Measurements from ENCODE around the gene GLDC. TPM values are rescaled to one million over a fixed set of nuclear protein-coding genes. Genes with fewer than 3 reads are reported as not detected.

GLDC gene
- total and polyA plus RNA-seq, 2 donors (not counting 1 experiment from before 2014, with no cell fraction given): 0.71 to 0.86 TPM

DNA sequence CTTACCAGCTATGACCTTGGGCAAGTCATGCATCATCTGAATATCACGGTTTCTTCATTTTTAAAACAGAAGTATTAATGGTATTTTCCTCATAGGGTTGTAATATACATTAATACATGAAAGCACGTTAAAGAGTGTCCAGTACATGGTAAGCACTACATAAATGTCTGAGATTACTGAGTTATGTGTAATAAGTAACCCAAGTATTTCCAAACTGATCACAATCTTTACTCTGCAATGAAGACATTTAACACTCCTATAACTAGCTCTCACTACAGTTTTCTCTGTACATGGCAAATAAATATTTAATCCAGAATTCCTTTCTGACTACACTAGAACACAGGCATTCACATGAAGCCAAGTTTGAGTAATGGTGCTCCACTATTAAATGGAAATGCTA, 4.0 kb downstream of the GLDC start:
- no peak overlapping the region for H3K27ac ChIP-seq (ENCODE audit: low read length in 2 of 2)
- DNase-seq: no peak
- Mint-ChIP-seq H3K4me3 (no peak overlapping the region), H3K27me3 (peaks cover 56% of the 10 kb centered on the region), H3K4me1 (peaks cover 35% of the 10 kb centered on the region), H3K9me3 (ENCODE audit: insufficient read depth) (no peaks in the 10 kb centered on the region), H3K27ac (no peak overlapping the region)
- ChIA-PET POLR2A (no interaction called here), CTCF (interaction anchor here (0.5 to 0.6 kb wide), 3 partner anchors 38 to 286 kb away, joined by 3 to 5 read pairs (median 4); no protein-coding TSS in a partner anchor)
- H2AFZ ChIP-seq (ENCODE audit: insufficient read depth, low read depth, low read length, poor library complexity, severe bottlenecking): no peak overlapping the region
- no CpG with 5 or more reads among the region's 2 CpGs for WGBS (ENCODE audit: insufficient coverage)
- H3K4me2 ChIP-seq (replicated peaks; ENCODE audit: low read depth, low read length, poor library complexity, severe bottlenecking): no peak overlapping the region
- H3K27me3 ChIP-seq (replicated peaks in 1 of 4; ENCODE audit: control extremely low read depth in 1 of 4, control insufficient read depth in 3 of 4, insufficient read depth in 4 of 4, low read length in 3 of 4): peaks cover 0 to 40% (median 24%) of the 10 kb centered on the region in 4 experiments
- H3K36me3 ChIP-seq (replicated peaks in 1 of 2; ENCODE audit: control extremely low read depth in 1 of 2, control insufficient read depth in 1 of 2, extremely low read depth in 1 of 2, insufficient read depth in 2 of 2, low read length in 1 of 2): no peaks in the 10 kb centered on the region
- H4K20me1 ChIP-seq (ENCODE audit: control insufficient read depth, insufficient read depth, low read length, poor library complexity, severe bottlenecking): no peaks in the 10 kb centered on the region
- no peaks in the 10 kb centered on the region for H3K79me2 ChIP-seq (ENCODE audit: control insufficient read depth, insufficient read depth, low read length)
- H3K9me3 ChIP-seq (ENCODE audit: control extremely low read depth in 1 of 3, control insufficient read depth in 2 of 3, insufficient read depth in 1 of 3, low read length in 2 of 3): no peaks in the 10 kb centered on the region
- TF ChIP-seq, protein P1, sequence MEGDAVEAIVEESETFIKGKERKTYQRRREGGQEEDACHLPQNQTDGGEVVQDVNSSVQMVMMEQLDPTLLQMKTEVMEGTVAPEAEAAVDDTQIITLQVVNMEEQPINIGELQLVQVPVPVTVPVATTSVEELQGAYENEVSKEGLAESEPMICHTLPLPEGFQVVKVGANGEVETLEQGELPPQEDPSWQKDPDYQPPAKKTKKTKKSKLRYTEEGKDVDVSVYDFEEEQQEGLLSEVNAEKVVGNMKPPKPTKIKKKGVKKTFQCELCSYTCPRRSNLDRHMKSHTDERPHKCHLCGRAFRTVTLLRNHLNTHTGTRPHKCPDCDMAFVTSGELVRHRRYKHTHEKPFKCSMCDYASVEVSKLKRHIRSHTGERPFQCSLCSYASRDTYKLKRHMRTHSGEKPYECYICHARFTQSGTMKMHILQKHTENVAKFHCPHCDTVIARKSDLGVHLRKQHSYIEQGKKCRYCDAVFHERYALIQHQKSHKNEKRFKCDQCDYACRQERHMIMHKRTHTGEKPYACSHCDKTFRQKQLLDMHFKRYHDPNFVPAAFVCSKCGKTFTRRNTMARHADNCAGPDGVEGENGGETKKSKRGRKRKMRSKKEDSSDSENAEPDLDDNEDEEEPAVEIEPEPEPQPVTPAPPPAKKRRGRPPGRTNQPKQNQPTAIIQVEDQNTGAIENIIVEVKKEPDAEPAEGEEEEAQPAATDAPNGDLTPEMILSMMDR (IDR thresholded peaks at IDR 0.05): no peak
- TF ChIP-seq EZH2 (IDR thresholded peaks at IDR 0.05; ENCODE audit: borderline replicate concordance, insufficient read depth, low read depth, low read length, poor library complexity, severe bottlenecking): no peak
- H3K9ac ChIP-seq (ENCODE audit: low read length): no peak overlapping the region
- H3K4me3 ChIP-seq (ENCODE audit: control extremely low read depth in 1 of 5, extremely low read depth in 1 of 5, insufficient read depth in 1 of 5, low read depth in 2 of 5, low read length in 4 of 5): no peak overlapping the region
- intact Hi-C loops (cut with micrococcal nuclease): no loop called here
- H3K4me1 ChIP-seq (ENCODE audit: control insufficient read depth in 2 of 2, insufficient read depth in 2 of 2, low read length in 2 of 2): peaks cover 21 to 23% of the 10 kb centered on the region in 2 donors
- no peak for ATAC-seq (ENCODE audit: low read depth)

DNA sequence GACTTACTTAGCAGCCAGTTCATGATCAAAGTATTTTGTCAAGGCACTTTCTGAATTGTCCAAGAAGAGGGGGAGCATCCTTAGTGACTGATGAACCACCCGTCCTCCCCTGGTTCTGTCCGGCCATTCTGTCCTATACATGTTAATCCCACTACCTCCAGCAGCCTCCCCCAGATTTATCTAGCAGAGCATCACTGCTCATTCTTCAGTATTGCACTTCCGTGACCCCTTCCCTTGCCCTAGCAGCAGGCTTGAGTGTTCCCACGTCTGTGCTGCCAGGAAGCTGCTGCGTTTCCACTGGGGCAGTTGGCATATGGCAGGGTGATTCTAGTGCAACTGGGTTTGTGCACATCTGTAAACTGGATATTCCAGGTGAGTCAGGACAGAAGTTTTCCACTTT, 4.5 kb downstream of the GLDC start:
- H3K9me3 ChIP-seq (ENCODE audit: control extremely low read depth in 1 of 3, control insufficient read depth in 2 of 3, insufficient read depth in 1 of 3, low read length in 2 of 3): no peaks in the 10 kb centered on the region
- DNase-seq (no peak), ATAC-seq (ENCODE audit: low read depth) (no peak)
- no peak overlapping the region for H3K4me2 ChIP-seq (replicated peaks; ENCODE audit: low read depth, low read length, poor library complexity, severe bottlenecking)
- H3K9ac ChIP-seq (ENCODE audit: low read length): no peak overlapping the region
- ChIA-PET CTCF (interaction anchor here (0.5 kb wide), 1 partner anchor 37 kb away, joined by 3 read pairs; no protein-coding TSS in a partner anchor), POLR2A (interaction anchor here (0.6 kb wide), 2 partner anchors 9 to 613 kb away, joined by 4 to 6 read pairs; no protein-coding TSS in a partner anchor)
- peaks cover 0 to 40% (median 24%) of the 10 kb centered on the region in 4 experiments for H3K27me3 ChIP-seq (replicated peaks in 1 of 4; ENCODE audit: control extremely low read depth in 1 of 4, control insufficient read depth in 3 of 4, insufficient read depth in 4 of 4, low read length in 3 of 4)
- no peaks in the 10 kb centered on the region for H4K20me1 ChIP-seq (ENCODE audit: control insufficient read depth, insufficient read depth, low read length, poor library complexity, severe bottlenecking)
- 94% methylated on average over 5 of the region's 5 CpGs for WGBS (ENCODE audit: insufficient coverage)
- intact Hi-C loops (cut with micrococcal nuclease): no loop called here
- H3K79me2 ChIP-seq (ENCODE audit: control insufficient read depth, insufficient read depth, low read length): no peaks in the 10 kb centered on the region
- Mint-ChIP-seq H3K27ac (no peak overlapping the region), H3K9me3 (ENCODE audit: insufficient read depth) (no peaks in the 10 kb centered on the region), H3K4me3 (no peak overlapping the region), H3K4me1 (peaks cover 31% of the 10 kb centered on the region), H3K27me3 (peaks cover 52% of the 10 kb centered on the region)
- H2AFZ ChIP-seq (ENCODE audit: insufficient read depth, low read depth, low read length, poor library complexity, severe bottlenecking): no peak overlapping the region
- H3K4me1 ChIP-seq (ENCODE audit: control insufficient read depth in 2 of 2, insufficient read depth in 2 of 2, low read length in 2 of 2): peaks cover 21 to 23% of the 10 kb centered on the region in 2 donors
- H3K36me3 ChIP-seq (replicated peaks in 1 of 2; ENCODE audit: control extremely low read depth in 1 of 2, control insufficient read depth in 1 of 2, extremely low read depth in 1 of 2, insufficient read depth in 2 of 2, low read length in 1 of 2): no peaks in the 10 kb centered on the region
- no peak overlapping the region for H3K27ac ChIP-seq (ENCODE audit: low read length in 2 of 2)
- no peak for TF ChIP-seq EZH2 (IDR thresholded peaks at IDR 0.05; ENCODE audit: borderline replicate concordance, insufficient read depth, low read depth, low read length, poor library complexity, severe bottlenecking)
- TF ChIP-seq, protein P1 (IDR thresholded peaks at IDR 0.05): no peak
- no peak overlapping the region for H3K4me3 ChIP-seq (ENCODE audit: control extremely low read depth in 1 of 5, extremely low read depth in 1 of 5, insufficient read depth in 1 of 5, low read depth in 2 of 5, low read length in 4 of 5)

Data from B cell (primary cell).